GM12892 (cell line): ENCODE results near the gene FBXL12.

Source experiments
- POLR2A ChIP-seq: IDR thresholded peaks from 2 replicates; pipeline ENCODE4 v1.6.1; 2011; ENCODE audit warnings: low read depth, low read length, control low read depth
- POLR2AphosphoS5 ChIP-seq: IDR thresholded peaks from 2 replicates; pipeline ENCODE4 v1.6.1; 2011; ENCODE audit warnings: low read depth, low read length, control low read depth
- TAF1 ChIP-seq: IDR thresholded peaks from 2 replicates; pipeline ENCODE4 v1.6.1; 2011; ENCODE audit warnings: low read depth, mild to moderate bottlenecking, control low read depth, low read length, borderline replicate concordance

DNA sequence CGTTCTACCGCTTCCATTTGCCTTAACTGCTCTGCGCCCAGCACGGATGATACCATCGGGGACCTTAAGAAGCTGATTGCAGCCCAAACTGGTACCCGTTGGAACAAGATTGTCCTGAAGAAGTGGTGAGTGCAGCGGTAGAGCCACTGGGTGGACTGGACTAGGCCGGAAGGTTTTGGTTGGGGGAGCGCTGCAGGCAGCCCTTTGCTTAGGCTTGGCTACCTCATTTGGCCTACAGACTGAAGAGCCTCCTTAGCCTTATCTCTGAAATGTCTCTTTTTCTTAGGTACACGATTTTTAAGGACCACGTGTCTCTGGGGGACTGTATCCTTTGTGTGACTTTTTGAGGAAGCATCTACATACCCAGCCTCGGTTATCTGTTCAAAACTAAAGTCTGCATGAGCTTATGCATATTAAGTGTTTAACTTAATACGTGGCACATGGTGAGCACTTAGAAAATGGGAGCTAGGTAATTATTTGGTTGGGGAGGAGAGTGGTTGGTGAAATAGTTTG lies 9.7 kb upstream of the FBXL12 start:
- TF ChIP-seq POLR2A = no peak
- no peak for TF ChIP-seq TAF1
- TF ChIP-seq POLR2AphosphoS5 = no peak
